Measurements from ENCODE around the gene VAV1. TPM values are rescaled to one million over a fixed set of nuclear protein-coding genes. Genes with fewer than 3 reads are reported as not detected.

VAV1 gene
- total and polyA plus RNA-seq, 2 donors (not counting 3 experiments of a cell fraction or from before 2014, with no cell fraction given), result not detected

- Histone ChIP-seq H3K27ac (ENCODE audit: insufficient read depth, low read depth, low read length) (no peak overlapping the region), H3K27me3 (ENCODE audit: control insufficient read depth in 2 of 2, insufficient read depth in 2 of 2, low read length in 2 of 2) (no peaks in the 10 kb centered on the region), H3K9me1 (replicated peaks; ENCODE audit: control insufficient read depth, extremely low read depth, insufficient read depth, low read length) (no peaks in the 10 kb centered on the region), H3K4me1 (ENCODE audit: control insufficient read depth, extremely low read depth, insufficient read depth, low read length) (no peaks in the 10 kb centered on the region), H3K79me2 (ENCODE audit: control insufficient read depth, insufficient read depth, low read length) (no peaks in the 10 kb centered on the region), H3K36me3 (ENCODE audit: control insufficient read depth in 2 of 2, extremely low read depth in 1 of 2, insufficient read depth in 2 of 2, low read length in 2 of 2) (no peaks in the 10 kb centered on the region), H2AFZ (ENCODE audit: low read depth, low read length) (no peak overlapping the region), H3K9me3 (replicated peaks; ENCODE audit: control insufficient read depth, insufficient read depth, low read length) (no peaks in the 10 kb centered on the region), H3K9ac (replicated peaks; ENCODE audit: extremely low read depth, insufficient read depth, low read length) (no peak overlapping the region), H3K4me3 (replicated peaks in 1 of 3; ENCODE audit: insufficient read depth in 1 of 3, low read depth in 1 of 3, low read length in 3 of 3) (no peak overlapping the region), H4K20me1 (replicated peaks; ENCODE audit: control insufficient read depth, extremely low read depth, insufficient read depth, low read length) (no peaks in the 10 kb centered on the region), H3K4me2 (ENCODE audit: insufficient read depth, low read length) (no peak overlapping the region)
- FAIRE-seq (no peak), DNase-seq (ENCODE audit: low read depth, low spot score) (no peak)
- no TSS peak for BruUV-seq (replicated peaks)
- TF ChIP-seq POLR2AphosphoS5 (IDR thresholded peaks at IDR 0.05; ENCODE audit: insufficient read depth, low read depth, low read length) (no peak), MAX (IDR thresholded peaks at IDR 0.05; ENCODE audit: insufficient read depth, insufficient read length) (no peak), GATA2 (IDR thresholded peaks at IDR 0.05; ENCODE audit: insufficient read depth, insufficient read length, low read depth, low read length) (no peak), MYC (IDR thresholded peaks at IDR 0.05; ENCODE audit: low read depth, low read length) (no peak), EZH2 (IDR thresholded peaks at IDR 0.05; ENCODE audit: borderline replicate concordance, low read depth, low read length, severe bottlenecking) (no peak), POLR2A (IDR thresholded peaks at IDR 0.05; ENCODE audit: low read depth, low read length) (no peak), CTCF (IDR thresholded peaks at IDR 0.05; ENCODE audit: extremely low read depth in 1 of 2, insufficient read depth in 1 of 2, low read depth in 1 of 2, low read length in 2 of 2) (no peak), FOS (IDR thresholded peaks at IDR 0.05; ENCODE audit: borderline replicate concordance, insufficient read depth, low read length) (no peak), JUN (IDR thresholded peaks at IDR 0.05; ENCODE audit: borderline replicate concordance, insufficient read depth, insufficient read length, low read depth) (no peak)
- intact Hi-C loops (cut with micrococcal nuclease), result no loop called here
- CTCF ChIA-PET, result no interaction called here
- dilution Hi-C loops (cut with MboI; ENCODE audit: extremely low pct_ligation_motif_present, low sequenced_read_pairs), result no loop called here
- POLR2A ChIA-PET, result no interaction called here
These were observed 16.4 kb downstream of the VAV1 start for GRCh38 chr19:6788896-6789295.
